Measurements from ENCODE around the gene PDK2.

GRCh38 chr17:50099003-50099402, 3.9 kb downstream of the PDK2 start:
- TF ChIP-seq CTCF (conservative IDR thresholded peaks at IDR 0.05; ENCODE audit: low read depth in 2 of 2) (no peak), POLR2AphosphoS5 (IDR thresholded peaks at IDR 0.05; ENCODE audit: low read depth) (no peak), EZH2 (IDR thresholded peaks at IDR 0.05; ENCODE audit: low read depth, unreplicated experiment) (no peak)
